ENCODE data around the gene LRRC8C. TPM values are rescaled to one million over a fixed set of nuclear protein-coding genes. Genes with fewer than 3 reads are reported as not detected.

LRRC8C gene
- total and polyA plus RNA-seq, 4 donors: 0.63 to 3.5 (median 1.5) TPM

GRCh38 chr1:89735479-89735878 lies 102.6 kb downstream of the LRRC8C start (continued):
- no peak for TF ChIP-seq REST (IDR thresholded peaks at IDR 0.05)

- Histone ChIP-seq H3K27ac (ENCODE audit: low read depth in 1 of 2, low read length in 2 of 2) (no peak overlapping the region), H3K4me3 (ENCODE audit: low read depth in 1 of 3, low read length in 3 of 3) (no peak overlapping the region), H3K36me3 (ENCODE audit: control insufficient read depth in 4 of 4, insufficient read depth in 3 of 4, low read depth in 1 of 4, low read length in 3 of 4) (no peaks in the 10 kb centered on the region), H3K4me1 (ENCODE audit: control insufficient read depth in 4 of 4, insufficient read depth in 4 of 4, low read length in 3 of 4) (no peaks in the 10 kb centered on the region), H3K27me3 (ENCODE audit: control insufficient read depth in 4 of 4, insufficient read depth in 4 of 4, low read length in 3 of 4) (no peaks in the 10 kb centered on the region), H3K9ac (ENCODE audit: low read depth in 1 of 2, low read length in 2 of 2) (no peak overlapping the region), H3K9me3 (ENCODE audit: control insufficient read depth in 4 of 4, low read length in 3 of 4) (no peaks in the 10 kb centered on the region)
- TF ChIP-seq ZBTB33 (IDR thresholded peaks at IDR 0.05): no peak
- no peak for TF ChIP-seq TAF1 (conservative IDR thresholded peaks at IDR 0.05)
- TF ChIP-seq RAD21 (IDR thresholded peaks at IDR 0.05): no peak
- no peak for TF ChIP-seq ATF3 (IDR thresholded peaks at IDR 0.05)
- TF ChIP-seq HNF4A (conservative IDR thresholded peaks at IDR 0.05): no peak
- TF ChIP-seq RXRA (IDR thresholded peaks at IDR 0.05): no peak
- TF ChIP-seq NR2F2 (IDR thresholded peaks at IDR 0.05): no peak
- no peak for TF ChIP-seq HNF4G (IDR thresholded peaks at IDR 0.05)
- TF ChIP-seq EGR1 (IDR thresholded peaks at IDR 0.05; ENCODE audit: low read depth in 2 of 2): no peak
- 88% methylated on average over 5 of the region's 5 CpGs for WGBS
- DNase-seq (ENCODE audit: low spot score): no peak
Measured at GRCh38 chr1:89736937-89737733, 104.2 kb downstream of the LRRC8C start.

- no peak for TF ChIP-seq JUND (IDR thresholded peaks at IDR 0.05)
- no peaks in the 10 kb centered on the region for H3K27me3 ChIP-seq (ENCODE audit: control insufficient read depth in 4 of 4, insufficient read depth in 4 of 4, low read length in 3 of 4)
- no peaks in the 10 kb centered on the region for H3K9me3 ChIP-seq (ENCODE audit: control insufficient read depth in 4 of 4, low read length in 3 of 4)
- no peaks in the 10 kb centered on the region for H3K4me1 ChIP-seq (ENCODE audit: control insufficient read depth in 4 of 4, insufficient read depth in 4 of 4, low read length in 3 of 4)
- no peaks in the 10 kb centered on the region for H3K36me3 ChIP-seq (ENCODE audit: control insufficient read depth in 4 of 4, insufficient read depth in 3 of 4, low read depth in 1 of 4, low read length in 3 of 4)
- DNase-seq (ENCODE audit: low spot score): no peak
- no peak overlapping the region for H3K4me3 ChIP-seq (ENCODE audit: low read depth in 1 of 3, low read length in 3 of 3)
- H3K9ac ChIP-seq (ENCODE audit: low read depth in 1 of 2, low read length in 2 of 2): no peak overlapping the region
- 94% methylated on average over 10 of the region's 10 CpGs for WGBS
- no peak overlapping the region for H3K27ac ChIP-seq (ENCODE audit: low read depth in 1 of 2, low read length in 2 of 2)
Measured at GRCh38 chr1:89737985-89738510, 105.1 kb downstream of the LRRC8C start.

All from liver (tissue), 9 donors.